ENCODE measurements around the gene CTTNBP2. TPM values are rescaled to one million over a fixed set of nuclear protein-coding genes. Genes with fewer than 3 reads are reported as not detected.

Gene CTTNBP2
- total and polyA plus RNA-seq, 8 donors, result 3.0 to 22.2 (median 19.2) TPM

DNA sequence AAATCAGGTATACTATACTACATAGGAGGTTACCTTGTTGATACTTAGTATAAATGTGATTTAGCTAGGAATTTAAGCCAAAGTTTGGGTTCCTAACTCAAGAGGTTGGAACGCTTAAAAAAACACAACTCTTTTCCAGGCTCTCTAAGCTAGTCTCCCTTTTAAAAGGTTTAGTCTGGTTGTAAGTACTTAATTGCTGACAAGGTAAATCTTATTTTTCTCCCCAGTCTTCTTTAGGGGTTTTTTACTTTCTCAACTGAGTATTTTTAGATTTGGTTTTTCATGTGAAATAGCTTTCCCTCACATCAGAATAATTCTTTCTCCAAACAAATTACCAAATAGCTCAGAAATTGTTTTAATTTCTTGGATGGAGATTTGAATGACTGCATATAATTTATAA is 20.8 kb upstream of the CTTNBP2 start:
- Histone ChIP-seq H3K27me3 (no peaks in the 10 kb centered on the region), H3K4me1 (no peaks in the 10 kb centered on the region), H3K27ac (no peak overlapping the region), H3K36me3 (no peaks in the 10 kb centered on the region), H3K4me3 (no peak overlapping the region), H3K9me3 (no peaks in the 10 kb centered on the region)
- TF ChIP-seq, protein P1, sequence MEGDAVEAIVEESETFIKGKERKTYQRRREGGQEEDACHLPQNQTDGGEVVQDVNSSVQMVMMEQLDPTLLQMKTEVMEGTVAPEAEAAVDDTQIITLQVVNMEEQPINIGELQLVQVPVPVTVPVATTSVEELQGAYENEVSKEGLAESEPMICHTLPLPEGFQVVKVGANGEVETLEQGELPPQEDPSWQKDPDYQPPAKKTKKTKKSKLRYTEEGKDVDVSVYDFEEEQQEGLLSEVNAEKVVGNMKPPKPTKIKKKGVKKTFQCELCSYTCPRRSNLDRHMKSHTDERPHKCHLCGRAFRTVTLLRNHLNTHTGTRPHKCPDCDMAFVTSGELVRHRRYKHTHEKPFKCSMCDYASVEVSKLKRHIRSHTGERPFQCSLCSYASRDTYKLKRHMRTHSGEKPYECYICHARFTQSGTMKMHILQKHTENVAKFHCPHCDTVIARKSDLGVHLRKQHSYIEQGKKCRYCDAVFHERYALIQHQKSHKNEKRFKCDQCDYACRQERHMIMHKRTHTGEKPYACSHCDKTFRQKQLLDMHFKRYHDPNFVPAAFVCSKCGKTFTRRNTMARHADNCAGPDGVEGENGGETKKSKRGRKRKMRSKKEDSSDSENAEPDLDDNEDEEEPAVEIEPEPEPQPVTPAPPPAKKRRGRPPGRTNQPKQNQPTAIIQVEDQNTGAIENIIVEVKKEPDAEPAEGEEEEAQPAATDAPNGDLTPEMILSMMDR (IDR thresholded peaks at IDR 0.05), result no peak
- intact Hi-C loops (cut with DNase I), result no loop called here
- DNase-seq, result no peak
- no peak for ATAC-seq

DNA sequence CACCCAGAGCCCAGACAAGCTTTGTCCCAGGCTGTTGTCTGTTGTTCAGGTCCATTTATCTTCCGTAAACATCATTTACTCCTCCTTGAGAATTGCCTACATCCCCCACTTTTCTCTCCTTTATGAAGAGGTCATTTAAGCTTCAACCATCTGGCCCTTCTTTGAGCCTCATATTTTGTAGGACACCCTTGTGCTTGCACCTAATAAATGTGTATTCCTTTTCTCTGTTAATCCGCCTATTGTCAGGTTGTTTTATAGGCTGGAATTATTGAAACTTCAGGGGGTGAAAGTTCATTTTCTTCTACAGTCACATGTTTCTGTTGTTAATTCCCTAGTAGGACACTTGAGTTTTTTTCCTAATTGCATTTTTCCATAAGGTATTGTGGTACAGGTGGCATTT is 19.6 kb upstream of the CTTNBP2 start:
- ATAC-seq (no peak), DNase-seq (no peak)
- intact Hi-C loops (cut with DNase I), result no loop called here
- Histone ChIP-seq H3K27ac (no peak overlapping the region), H3K36me3 (no peaks in the 10 kb centered on the region), H3K27me3 (no peaks in the 10 kb centered on the region), H3K4me1 (no peaks in the 10 kb centered on the region), H3K4me3 (no peak overlapping the region), H3K9me3 (no peaks in the 10 kb centered on the region)
- TF ChIP-seq, protein P1 (IDR thresholded peaks at IDR 0.05), result no peak

DNA sequence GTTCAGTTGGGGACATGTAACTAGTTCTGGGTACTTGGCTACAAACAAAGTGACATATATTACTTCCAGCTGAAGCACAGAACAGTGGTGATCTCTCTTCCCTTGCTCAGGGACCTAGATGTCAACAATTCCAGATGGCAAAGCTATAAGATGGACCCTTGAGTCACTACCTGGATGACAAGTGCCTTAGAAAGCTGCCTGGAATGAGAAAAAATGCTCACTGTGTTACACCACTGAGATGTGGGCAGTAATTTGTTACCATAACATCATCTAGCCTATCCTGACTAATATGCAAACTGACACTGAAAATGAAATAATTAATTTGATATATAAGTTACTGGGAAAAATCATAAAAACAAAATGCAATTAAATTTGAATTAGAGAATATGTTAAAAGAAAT is 16.4 kb upstream of the CTTNBP2 start:
- Histone ChIP-seq H3K27me3 (no peaks in the 10 kb centered on the region), H3K36me3 (no peaks in the 10 kb centered on the region), H3K9me3 (no peaks in the 10 kb centered on the region), H3K27ac (no peak overlapping the region), H3K4me1 (no peaks in the 10 kb centered on the region), H3K4me3 (no peak overlapping the region)
- intact Hi-C loops (cut with DNase I), result no loop called here
- ATAC-seq, result no peak
- TF ChIP-seq, protein P1 (IDR thresholded peaks at IDR 0.05), result no peak
- no peak for DNase-seq

DNA sequence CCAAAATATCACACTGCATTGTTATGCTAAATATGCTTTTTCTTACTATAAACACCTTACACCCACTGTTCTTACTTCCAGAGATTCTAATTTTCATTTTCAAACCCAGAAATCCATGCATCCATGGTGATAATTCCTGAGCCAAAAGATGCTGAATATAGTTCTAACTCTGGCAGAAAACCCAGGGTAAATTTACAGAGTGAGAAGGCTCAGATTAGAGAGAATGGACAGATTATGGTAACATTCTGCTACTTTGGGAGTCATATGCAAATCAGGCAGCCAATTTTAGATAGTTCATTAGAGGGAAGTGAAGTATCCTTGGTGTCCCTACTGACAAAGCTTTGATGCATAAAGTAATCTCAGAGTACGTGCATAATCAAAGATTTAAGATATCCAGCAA is 15.4 kb upstream of the CTTNBP2 start:
- H3K9me3 ChIP-seq, result no peaks in the 10 kb centered on the region
- intact Hi-C loops (cut with DNase I), result no loop called here
- H3K36me3 ChIP-seq, result no peaks in the 10 kb centered on the region
- DNase-seq (no peak), ATAC-seq (no peak)
- H3K4me3 ChIP-seq, result no peak overlapping the region
- TF ChIP-seq, protein P1 (IDR thresholded peaks at IDR 0.05), result no peak
- H3K27me3 ChIP-seq, result no peaks in the 10 kb centered on the region
- H3K4me1 ChIP-seq, result no peaks in the 10 kb centered on the region
- no peak overlapping the region for H3K27ac ChIP-seq

DNA sequence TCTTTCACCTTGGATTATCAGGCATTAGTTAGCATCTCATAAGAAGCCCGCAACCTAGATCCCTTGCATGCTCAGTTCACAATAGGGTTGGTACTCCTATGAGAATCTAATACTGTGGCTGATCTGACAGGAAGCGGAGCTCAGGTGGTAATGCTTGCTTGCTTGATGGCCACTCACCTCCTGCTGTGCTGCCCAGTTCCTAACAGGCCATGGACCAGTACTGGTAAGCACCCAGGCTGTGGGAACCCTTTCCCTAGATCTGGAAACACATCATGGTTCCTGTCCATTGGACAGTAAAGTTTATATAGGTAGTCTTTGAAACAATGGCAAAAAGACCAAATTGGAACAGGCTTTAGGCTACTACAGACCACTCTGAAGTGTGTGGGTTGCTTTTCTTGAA is 9.4 kb upstream of the CTTNBP2 start:
- Histone ChIP-seq H3K27me3 (peaks cover 0 to 4% of the 10 kb centered on the region in 2 donors), H3K27ac (no peak overlapping the region), H3K4me3 (no peak overlapping the region), H3K4me1 (no peaks in the 10 kb centered on the region), H3K9me3 (no peaks in the 10 kb centered on the region), H3K36me3 (no peaks in the 10 kb centered on the region)
- ATAC-seq (no peak), DNase-seq (no peak)
- TF ChIP-seq, protein P1 (IDR thresholded peaks at IDR 0.05), result no peak
- intact Hi-C loops (cut with DNase I), result no loop called here
